Endothelial cell of umbilical vein (primary cell): ENCODE results near the gene ZNF341. TPM values are rescaled to one million over a fixed set of nuclear protein-coding genes. Genes with fewer than 3 reads are reported as not detected.

Experiments
- BruUV-seq: library from RNA; stranded (reverse); fragments of 400-500 nt; replicated peaks from 2 replicates; lab custom pipeline; 2021; lab: Mats Ljungman, UMichigan
- CTCF ChIA-PET: fragments of 300-600, 350-600 bp; sonication (Branson Sonifier 250); formaldehyde crosslinking; loops from one replicate; lab custom pipeline; 2021; ENCODE audit warnings: antibody characterized with exemption, inconsistent platforms; lab: Charles Lee
- POLR2A ChIA-PET: fragments of 300-600, 350-600 bp; sonication (Branson Sonifier 250); formaldehyde crosslinking; loops from one replicate; lab custom pipeline; 2021; ENCODE audit warnings: antibody characterized with exemption, inconsistent platforms; lab: Charles Lee
- DNase-seq: peaks from one replicate; pipeline ENCODE4 v3.0.0-alpha.2; 2011; ENCODE audit warnings: low read depth, low spot score
- FAIRE-seq: peaks from 2 replicates; lab custom pipeline; 2011; peaks lifted over from hg19 to GRCh38; lab: Jason Lieb, UNC
- H2AFZ ChIP-seq: 2 replicates; pipeline ENCODE4 v1.6.0; 2012; ENCODE audit warnings: low read depth, low read length, control low read depth, inconsistent platforms
- H3K27ac ChIP-seq: 2 replicates; pipeline ENCODE4 v1.5.1; 2011; ENCODE audit warnings: low read depth, mild to moderate bottlenecking, control low read depth, low read length, moderate library complexity; ENCODE audit not compliant: insufficient read depth
- H3K27me3 ChIP-seq, 2 experiments: 2 replicates each; pipeline versions ENCODE4 v1.6.0 to v1.6.1; 2011; ENCODE audit warnings: low read length in 2 of 2, mixed read lengths in 1 of 2; ENCODE audit not compliant: control insufficient read depth in 2 of 2, insufficient read depth in 2 of 2
- H3K36me3 ChIP-seq, 2 experiments: 2 replicates in 1 of 2; 3 replicates in 1 of 2; pipeline ENCODE4 v1.5.1; 2011; ENCODE audit warnings: low read length in 2 of 2, mild to moderate bottlenecking in 1 of 2, moderate library complexity in 1 of 2; ENCODE audit not compliant: control insufficient read depth in 2 of 2, insufficient read depth in 2 of 2; ENCODE audit errors: extremely low read depth in 1 of 2
- H3K4me1 ChIP-seq: 3 replicates; pipeline ENCODE4 v1.5.1; 2011; ENCODE audit warnings: mild to moderate bottlenecking, low read length; ENCODE audit not compliant: control insufficient read depth, insufficient read depth; ENCODE audit errors: extremely low read depth
- H3K4me2 ChIP-seq: 2 replicates; pipeline ENCODE4 v1.6.1; 2011; ENCODE audit warnings: low read length, control low read depth, mixed read lengths; ENCODE audit not compliant: insufficient read depth
- H3K4me3 ChIP-seq, 3 experiments: fragments of 200-600 bp in 1 of 3; sonication (generic), shearing (Covaris generic) in 1 of 3; replicated peaks in 1 of 3; 2 replicates each; pipeline ENCODE4 v1.5.1; 2011 to 2016; ENCODE audit warnings: control low read depth in 3 of 3, low read length in 3 of 3, mild to moderate bottlenecking in 2 of 3, inconsistent platforms in 1 of 3, low read depth in 1 of 3, moderate library complexity in 1 of 3; ENCODE audit not compliant: insufficient read depth in 1 of 3
- H3K79me2 ChIP-seq: 2 replicates; pipeline ENCODE4 v1.6.0; 2012; ENCODE audit warnings: low read length, inconsistent platforms; ENCODE audit not compliant: control insufficient read depth, insufficient read depth
- H3K9ac ChIP-seq: replicated peaks from 2 replicates; pipeline ENCODE3; 2011; ENCODE audit warnings: low read length, control low read depth; ENCODE audit not compliant: insufficient read depth; ENCODE audit errors: extremely low read depth
- H3K9me1 ChIP-seq: replicated peaks from 3 replicates; pipeline ENCODE4 v1.6.0; 2011; ENCODE audit warnings: mild to moderate bottlenecking, low read length; ENCODE audit not compliant: control insufficient read depth, insufficient read depth; ENCODE audit errors: extremely low read depth
- H3K9me3 ChIP-seq: replicated peaks from 2 replicates; pipeline ENCODE4 v1.5.1; 2012; ENCODE audit warnings: low read length, inconsistent platforms; ENCODE audit not compliant: control insufficient read depth, insufficient read depth
- H4K20me1 ChIP-seq: replicated peaks from 2 replicates; pipeline ENCODE3; 2011; ENCODE audit warnings: mild to moderate bottlenecking, low read length; ENCODE audit not compliant: control insufficient read depth, insufficient read depth; ENCODE audit errors: extremely low read depth
- CTCF ChIP-seq, 2 donors: IDR thresholded peaks; 1 replicate in 1 of 2; 2 replicates in 1 of 2; pipeline ENCODE4 v1.5.1; 2011; ENCODE audit warnings: low read length in 2 of 2, mild to moderate bottlenecking in 2 of 2, moderate library complexity in 2 of 2, control low read depth in 1 of 2, inconsistent platforms in 1 of 2, low read depth in 1 of 2; ENCODE audit not compliant: insufficient read depth in 1 of 2; ENCODE audit errors: extremely low read depth in 1 of 2
- EZH2 ChIP-seq: IDR thresholded peaks from 2 replicates; pipeline ENCODE4 v1.6.1; 2012; ENCODE audit warnings: borderline replicate concordance, low read depth, mild to moderate bottlenecking, moderate library complexity, low read length, inconsistent platforms; ENCODE audit not compliant: severe bottlenecking
- FOS ChIP-seq: IDR thresholded peaks from 2 replicates; pipeline ENCODE4 v1.6.1; 2011; ENCODE audit warnings: mild to moderate bottlenecking, low read length, moderate library complexity, borderline replicate concordance; ENCODE audit not compliant: insufficient read depth
- GATA2 ChIP-seq: IDR thresholded peaks from 2 replicates; pipeline ENCODE4 v1.7.0; 2011; ENCODE audit warnings: low read depth, mild to moderate bottlenecking, moderate library complexity, mixed read lengths, low read length; ENCODE audit not compliant: insufficient read length, insufficient read depth
- JUN ChIP-seq: IDR thresholded peaks from 2 replicates; pipeline ENCODE4 v1.6.1; 2011; ENCODE audit warnings: borderline replicate concordance, low read depth; ENCODE audit not compliant: insufficient read length, insufficient read depth
- MAX ChIP-seq: IDR thresholded peaks from 2 replicates; pipeline ENCODE4 v1.6.1; 2011; ENCODE audit not compliant: insufficient read depth, insufficient read length
- MYC ChIP-seq: IDR thresholded peaks from one replicate; pipeline ENCODE4 v1.6.1; 2011; ENCODE audit warnings: mild to moderate bottlenecking, low read depth, low read length
- POLR2A ChIP-seq: IDR thresholded peaks from 2 replicates; pipeline ENCODE4 v1.6.1; 2012; ENCODE audit warnings: low read depth, mild to moderate bottlenecking, control low read depth, low read length
- POLR2AphosphoS5 ChIP-seq: IDR thresholded peaks from 2 replicates; pipeline ENCODE4 v1.6.1; 2012; ENCODE audit warnings: low read depth, mild to moderate bottlenecking, control low read depth, low read length, moderate library complexity; ENCODE audit not compliant: insufficient read depth
- dilution Hi-C: fragments of 300-500 bp; cut with MboI; formaldehyde crosslinking; loops from one replicate; pipeline ENCODE4 v1.15.0; 2019; ENCODE audit warnings: low sequenced_read_pairs; ENCODE audit not compliant: extremely low pct_ligation_motif_present
- intact Hi-C: fragments of 100-400 bp; cut with micrococcal nuclease; formaldehyde crosslinking; loops from one replicate; pipeline ENCODE4 v1.10.0; 2022
- polyA plus RNA-seq, 4 experiments: library from polyadenylated mRNA; depleted of rRNA in 3 of 4; stranded (reverse) in 3 of 4; unstranded in 1 of 4; fragments of >200 nt; gene quantifications; 2 replicates each; pipeline versions ENCODE4 v1.2.1 to v1.2.3, GENCODE V29; 2011 to 2012; ENCODE audit warnings: missing spikeins in 1 of 4
- total RNA-seq: library from RNA; stranded (reverse); gene quantifications from 2 replicates; pipeline ENCODE4 v1.2.3, GENCODE V29; 2021

ZNF341 gene
- total and polyA plus RNA-seq, 2 donors (not counting 3 experiments of a cell fraction or from before 2014, with no cell fraction given), result 4.9 TPM

- Histone ChIP-seq H2AFZ (peak overlapping the region; percentile 46), H3K9me1 (no peaks in the 10 kb centered on the region), H3K9ac (no peak overlapping the region), H3K27ac (no peak overlapping the region), H3K9me3 (no peaks in the 10 kb centered on the region), H3K4me1 (peaks cover 36% of the 10 kb centered on the region), H3K79me2 (peaks cover 17% of the 10 kb centered on the region), H3K36me3 (no peaks in the 10 kb centered on the region), H3K4me2 (no peak overlapping the region), H3K4me3 (no peak overlapping the region), H3K27me3 (no peaks in the 10 kb centered on the region), H4K20me1 (no peaks in the 10 kb centered on the region)
- no TSS peak for BruUV-seq
- intact Hi-C loops, result loop anchor here (2.0 to 5.0 kb wide), 2 partner anchors 21 to 45 kb away; partner anchors contain the start of genes ACTL10 and ZNF341
- dilution Hi-C loops, result no loop called here
- TF ChIP-seq POLR2A (no peak), MYC (no peak), FOS (no peak), POLR2AphosphoS5 (no peak)
- peak; percentile 14 for DNase-seq
- POLR2A ChIA-PET, result no interaction called here
- CTCF ChIA-PET, result interaction anchor here (0.6 to 1.9 kb wide), 4 partner anchors 19 to 104 kb away, joined by 3 to 7 read pairs (median 4); partner anchors contain the start of gene PXMP4
- FAIRE-seq, result peak; percentile 78
Observed at GRCh38 chr20:33687370-33687915, 44.4 kb upstream of the ZNF341 start.

- ChIA-PET CTCF (interaction anchor here (0.6 to 1.9 kb wide), 5 partner anchors 18 to 103 kb away, joined by 3 to 7 read pairs (median 4); partner anchors contain the start of gene PXMP4), POLR2A (no interaction called here)
- TF ChIP-seq MYC (no peak), POLR2AphosphoS5 (no peak), JUN (no peak), GATA2 (no peak), POLR2A (no peak), FOS (no peak), EZH2 (no peak), MAX (no peak), CTCF (IDR thresholded peaks at IDR 0.05; ENCODE audit: extremely low read depth in 1 of 2, insufficient read depth in 1 of 2, low read depth in 1 of 2, low read length in 2 of 2) (no peak)
- H3K9me1 ChIP-seq, result no peaks in the 10 kb centered on the region
- no TSS peak for BruUV-seq
- peaks cover 15% of the 10 kb centered on the region for H3K79me2 ChIP-seq
- no peak overlapping the region for H2AFZ ChIP-seq
- FAIRE-seq (peak; percentile 37), DNase-seq (no peak)
- dilution Hi-C loops, result no loop called here
- H3K27me3 ChIP-seq, result no peaks in the 10 kb centered on the region
- no peak overlapping the region for H3K9ac ChIP-seq
- H3K4me3 ChIP-seq, result no peak overlapping the region
- H3K4me1 ChIP-seq, result peaks cover 36% of the 10 kb centered on the region
- H3K27ac ChIP-seq, result no peak overlapping the region
- H3K9me3 ChIP-seq, result no peaks in the 10 kb centered on the region
- intact Hi-C loops, result loop anchor here (2.0 to 5.0 kb wide), 2 partner anchors 21 to 44 kb away; partner anchors contain the start of genes ACTL10 and ZNF341
- no peak overlapping the region for H3K4me2 ChIP-seq
- no peaks in the 10 kb centered on the region for H3K36me3 ChIP-seq
- H4K20me1 ChIP-seq, result no peaks in the 10 kb centered on the region
Observed at GRCh38 chr20:33687993-33688937, 43.5 kb upstream of the ZNF341 start.
